Stimulated activated CD4-positive, alpha-beta T cell treated with anti-CD3 and anti-CD28 coated beads, Interleukin-12 subunit alpha, Interleukin-12 subunit beta, amount 100 ng/mL, for 24 hours (primary cell): ENCODE results near the gene LONRF3.

Experiments used
- DNase-seq, 2 experiments: peaks; one replicate each; pipeline ENCODE4 v3.0.0-alpha.2; 2020; ENCODE audit warnings: low read depth in 2 of 2

Gene LONRF3

GRCh38 chrX:119036107-119037029 is 62.0 kb downstream of the LONRF3 start:
- DNase-seq = no peak

- no peak for DNase-seq
Measured at GRCh38 chrX:119040432-119040831, 66.0 kb downstream of the LONRF3 start.

- no peak for DNase-seq
Measured at GRCh38 chrX:119041175-119041574, 66.8 kb downstream of the LONRF3 start.

- no peak for DNase-seq
Measured at GRCh38 chrX:119042040-119042439, 67.6 kb downstream of the LONRF3 start.

- no peak for DNase-seq
Measured at GRCh38 chrX:119042996-119043395, 68.6 kb downstream of the LONRF3 start.

GRCh38 chrX:119045884-119046283 is 71.5 kb downstream of the LONRF3 start:
- no peak for DNase-seq

GRCh38 chrX:119055687-119056086 is 81.3 kb downstream of the LONRF3 start:
- DNase-seq = no peak

GRCh38 chrX:119062750-119063374 is 88.4 kb downstream of the LONRF3 start:
- DNase-seq = no peak

- no peak for DNase-seq
Measured at GRCh38 chrX:119063428-119063827, 89.0 kb downstream of the LONRF3 start.

- peak in 1 of 2 experiments; percentile 36 for DNase-seq
Measured at GRCh38 chrX:119067023-119067739, 92.8 kb downstream of the LONRF3 start.
